Dedifferentiated amniotic fluid mesenchymal stem cell (primary cell): ENCODE measurements around the gene THG1L.
"Not testable (repeated sequence)": the region's sequence is repeated elsewhere in the genome, so short reads cannot be mapped to it uniquely, and the experiment has no call there.

Source experiments
- DNase-seq: peaks from one replicate; pipeline ENCODE4 v3.0.0-alpha.2; 2016; ENCODE audit errors: extremely low spot score

Gene THG1L

DNA sequence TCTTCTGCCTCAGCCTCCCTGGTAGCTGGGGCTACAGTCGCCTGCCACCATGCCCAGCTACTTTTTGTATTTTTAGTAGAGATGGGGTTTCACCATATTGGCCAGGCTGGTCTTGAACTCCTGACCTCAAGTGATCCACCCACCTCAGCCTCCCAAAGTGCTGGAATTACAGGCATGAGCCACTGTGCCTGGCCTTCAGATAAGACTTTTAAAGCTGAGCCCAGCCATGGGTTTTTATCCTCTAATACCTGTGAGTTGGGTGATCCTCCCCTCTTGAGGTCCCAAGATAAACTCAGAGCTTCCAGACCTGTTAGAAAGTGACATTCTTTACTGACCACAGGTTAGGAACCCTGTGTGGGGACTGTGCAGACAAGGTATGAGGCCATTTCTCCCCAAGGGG, 3.4 kb upstream of the THG1L start:
- not testable (repeated sequence) for DNase-seq

DNA sequence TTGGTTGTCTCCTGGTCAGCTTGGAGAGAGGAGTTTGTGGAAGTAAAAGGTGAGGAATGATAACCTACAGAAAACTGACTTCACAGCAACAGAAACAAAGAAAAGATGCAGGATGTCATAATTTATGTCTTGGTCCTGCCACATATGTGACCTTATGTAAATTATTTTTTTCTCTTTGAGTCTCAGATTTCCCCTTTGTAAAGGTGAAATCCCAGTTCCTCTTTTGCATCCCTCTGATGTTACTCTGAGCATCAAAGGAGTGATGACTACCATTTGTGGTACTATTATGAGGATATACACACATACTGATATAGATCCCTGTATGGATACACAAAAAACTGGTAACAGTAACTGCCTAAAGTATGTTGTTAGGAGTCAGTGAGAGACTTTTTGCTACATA, 1.4 kb upstream of the THG1L start:
- DNase-seq, result no peak

DNA sequence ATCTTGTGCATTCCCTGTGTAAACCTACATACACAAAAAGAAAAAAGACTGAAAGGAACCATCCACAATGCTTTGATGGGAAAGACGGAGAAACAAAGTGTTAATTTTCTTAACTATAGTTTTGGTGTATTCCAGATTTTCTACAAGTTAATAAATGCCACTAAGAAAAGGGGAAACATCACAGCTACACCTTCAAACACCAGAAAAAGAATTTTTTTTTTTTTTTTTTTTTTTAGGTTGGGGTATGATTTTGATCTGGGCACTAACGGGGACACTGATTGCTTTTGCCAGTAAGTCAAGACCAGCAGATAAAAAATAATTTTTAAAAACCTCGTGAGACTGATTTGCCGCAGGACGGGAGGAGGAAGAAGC, 334 bp upstream of the THG1L start:
- DNase-seq, result no peak

DNA sequence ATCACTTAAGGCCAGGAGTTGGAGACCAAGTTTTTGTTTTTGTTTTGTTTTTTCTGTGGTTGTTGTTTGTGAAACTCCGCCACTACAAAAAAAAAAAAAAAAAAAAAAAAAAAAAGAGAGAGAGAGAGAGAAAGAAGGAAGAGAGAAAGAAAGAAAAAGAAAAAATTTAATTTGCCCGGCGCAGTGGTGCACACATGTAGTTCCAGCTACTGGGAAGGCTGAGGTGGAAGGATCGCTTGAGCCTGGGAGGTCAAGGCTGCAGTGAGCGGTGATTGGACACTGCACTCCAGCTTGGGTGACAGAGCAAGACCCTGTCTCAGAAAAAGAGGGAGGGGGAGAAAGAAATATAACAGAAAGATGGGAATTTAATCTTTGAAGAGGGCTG, 902 bp downstream of the THG1L start:
- no peak for DNase-seq

DNA sequence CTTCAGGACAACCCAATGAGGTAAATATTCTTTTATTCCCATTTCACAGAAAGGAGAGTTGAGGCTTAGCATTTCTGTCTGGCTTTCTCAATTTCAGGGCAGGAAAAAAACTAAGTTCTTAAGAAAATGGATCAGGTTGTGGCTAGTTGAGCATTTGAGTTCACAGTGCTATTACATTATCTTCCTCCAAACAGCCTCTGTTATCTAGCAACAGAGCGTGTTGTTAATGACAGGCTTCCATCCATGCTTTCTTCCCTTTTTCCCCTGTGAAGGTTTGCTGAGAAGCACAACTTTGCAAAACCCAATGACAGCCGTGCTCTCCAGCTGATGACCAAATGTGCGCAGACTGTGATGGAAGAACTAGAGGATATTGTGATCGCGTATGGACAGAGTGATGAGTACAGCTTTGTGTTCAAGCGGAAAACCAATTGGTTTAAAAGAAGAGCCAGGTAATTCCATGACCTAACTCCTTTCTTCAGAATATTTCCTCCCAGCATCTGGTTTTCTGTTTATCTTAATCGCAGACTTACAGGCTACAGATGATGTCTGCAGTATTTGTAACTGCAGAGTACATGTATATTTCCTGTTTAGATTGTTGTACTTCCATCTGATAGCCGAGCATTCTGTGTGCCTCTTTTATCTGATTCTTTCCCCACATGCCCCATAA, 1.5 kb downstream of the THG1L start:
- no peak for DNase-seq

DNA sequence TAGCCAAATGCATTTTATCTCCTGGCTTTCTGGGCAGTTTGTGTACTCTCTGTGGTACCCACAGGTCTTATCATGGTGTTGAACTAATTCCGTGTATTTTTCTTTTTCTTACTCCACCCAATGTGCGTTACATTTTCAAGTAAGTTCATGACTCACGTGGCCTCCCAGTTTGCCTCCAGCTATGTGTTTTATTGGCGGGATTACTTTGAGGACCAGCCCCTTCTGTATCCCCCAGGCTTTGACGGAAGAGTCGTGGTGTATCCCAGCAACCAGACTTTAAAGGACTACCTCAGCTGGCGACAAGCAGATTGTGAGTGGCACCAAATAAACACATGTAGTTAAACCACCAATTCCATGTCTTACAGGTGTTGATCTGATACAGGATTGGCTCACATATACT, 3.2 kb downstream of the THG1L start:
- no peak for DNase-seq

DNA sequence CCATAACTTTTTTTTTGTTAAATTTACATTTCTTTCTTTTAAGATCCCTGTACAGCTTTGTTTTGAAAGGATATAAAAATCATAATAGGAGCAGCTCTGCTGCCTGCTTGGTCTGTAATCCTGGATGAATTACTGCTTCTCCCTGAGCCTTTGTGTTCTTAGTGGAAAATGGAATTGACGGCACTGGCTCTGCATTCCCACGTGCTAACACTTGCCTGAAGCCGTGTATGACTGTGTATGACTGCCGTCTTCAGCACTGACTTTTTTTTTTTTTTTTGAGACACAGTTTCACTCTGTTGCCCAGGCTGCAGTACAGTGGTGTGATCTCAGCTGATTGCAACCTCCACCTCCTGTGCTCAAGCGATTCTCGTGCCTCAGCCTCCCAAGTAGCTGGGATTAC, 4.8 kb downstream of the THG1L start:
- no peak for DNase-seq

DNA sequence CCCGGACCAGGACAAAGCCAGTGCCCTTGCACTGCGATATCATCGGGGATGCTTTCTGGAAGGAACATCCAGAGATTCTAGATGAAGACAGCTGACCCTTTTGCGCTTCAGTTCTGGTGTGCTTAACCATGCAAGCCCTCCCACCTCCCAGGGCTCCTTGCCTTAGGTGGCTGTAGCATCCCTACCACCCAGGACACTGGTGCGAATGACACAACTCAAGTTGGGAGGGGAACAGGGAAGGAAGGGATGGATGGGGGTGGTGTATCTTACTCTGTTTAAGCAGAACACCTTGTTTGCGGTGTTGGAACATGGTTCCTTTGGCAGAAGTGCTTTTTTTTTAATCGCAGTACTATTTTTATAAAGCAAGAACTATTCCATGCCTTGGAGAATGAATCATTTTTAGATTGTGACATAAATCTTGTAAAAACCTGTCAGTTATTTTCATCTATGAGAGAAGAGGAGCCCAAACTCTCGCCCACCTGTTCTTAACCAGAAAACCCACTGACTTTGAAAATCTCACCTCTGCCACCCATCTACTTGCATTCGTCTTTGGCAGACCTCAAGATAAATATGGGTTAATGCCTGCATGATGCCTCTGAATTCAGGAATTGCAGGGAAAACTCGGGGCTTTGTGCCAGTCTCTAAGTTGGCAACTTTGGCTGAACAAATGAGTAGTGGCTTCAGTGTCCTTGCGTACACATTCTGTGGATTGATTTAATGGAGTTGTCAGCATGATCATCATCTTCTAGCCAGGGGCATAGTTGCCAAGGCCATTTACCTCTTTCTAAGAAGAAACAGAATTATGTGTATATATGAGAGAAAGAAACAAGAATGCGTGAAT, 8.4 kb downstream of the THG1L start:
- no peak for DNase-seq

DNA sequence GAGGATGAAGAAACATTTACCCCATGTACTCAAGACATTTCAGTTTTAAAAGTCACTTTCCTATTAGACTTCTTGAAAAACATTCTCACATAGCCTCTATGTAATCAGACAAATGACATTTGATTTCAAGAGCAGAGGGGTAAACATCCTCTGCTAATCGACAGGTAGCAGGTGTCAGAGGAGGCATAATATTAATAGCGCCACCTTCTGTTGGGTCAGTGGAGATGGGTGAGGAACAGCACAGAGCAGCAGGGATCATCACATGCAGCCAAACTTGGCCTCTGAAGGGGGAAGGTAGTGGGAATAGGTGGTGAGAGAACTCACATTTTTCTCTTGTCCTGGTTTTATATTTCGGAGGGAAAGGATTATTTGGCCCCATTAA, 9.0 kb downstream of the THG1L start:
- no peak for DNase-seq

DNA sequence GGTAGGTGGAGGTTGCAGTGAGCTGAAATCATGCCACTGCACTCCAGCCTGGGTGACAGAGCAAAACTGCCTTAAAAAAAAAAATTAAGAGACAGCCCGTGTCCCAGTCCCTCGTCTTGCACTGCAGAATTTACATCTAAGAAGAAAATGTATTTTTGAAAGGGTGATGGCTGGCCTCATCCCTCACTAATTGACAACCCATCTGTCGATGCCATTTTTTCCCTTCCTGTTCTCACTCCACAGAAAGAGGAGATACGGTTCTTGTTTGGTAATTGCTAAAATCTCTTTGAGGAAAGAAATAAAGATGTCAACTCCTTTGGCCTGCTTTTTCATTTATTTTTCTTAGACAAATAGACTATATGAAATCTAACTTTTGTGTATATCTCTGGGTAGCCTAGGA, 9.9 kb downstream of the THG1L start:
- DNase-seq, result no peak

DNA sequence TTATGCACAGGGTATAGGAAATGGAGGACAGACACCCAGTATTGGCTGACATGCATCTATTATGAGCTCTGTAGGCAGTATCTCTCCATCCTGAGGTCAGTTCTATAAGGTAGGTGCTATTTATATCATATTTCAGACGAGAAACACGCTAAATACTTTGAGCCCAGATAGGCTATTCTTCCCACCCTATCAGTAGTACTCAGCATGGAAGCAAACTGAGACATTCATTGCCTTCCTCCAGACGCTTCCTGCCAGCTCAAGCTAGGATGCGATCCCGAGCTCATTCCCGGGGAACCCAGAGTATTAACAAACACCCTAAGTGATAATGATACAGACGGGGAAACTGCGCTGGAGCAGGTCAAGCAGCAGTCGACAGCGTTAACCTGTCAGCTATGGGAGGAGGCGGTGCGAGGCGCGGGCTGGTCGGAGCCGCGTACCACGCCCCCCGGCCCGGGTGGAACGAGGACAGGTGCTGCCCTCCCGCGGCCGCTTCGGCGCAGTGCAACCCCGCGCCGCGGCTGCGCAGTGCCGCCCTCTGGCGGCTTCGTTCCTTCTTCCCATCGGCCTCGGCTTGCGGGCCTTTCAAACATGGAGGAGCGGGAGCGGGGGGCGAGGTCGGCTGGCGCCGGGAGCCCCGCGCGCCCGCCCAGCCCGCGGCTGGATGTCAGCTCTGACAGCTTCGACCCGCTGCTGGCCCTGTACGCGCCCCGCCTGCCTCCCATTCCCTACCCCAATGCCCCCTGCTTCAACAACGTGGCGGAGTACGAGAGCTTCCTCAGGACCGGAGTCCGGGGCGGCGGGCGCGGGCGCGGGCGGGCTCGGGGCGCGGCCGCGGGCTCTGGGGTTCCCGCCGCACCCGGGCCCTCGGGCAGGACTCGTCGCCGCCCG, 12.2 kb downstream of the THG1L start, which contains the start of gene LSM11:
Gene LSM11, plus strand, starts transcription at position 550 of the 888 bp plus-strand sequence. Its CDS starts 39 bp downstream, at position 589.
- DNase-seq, result peak; percentile 62

DNA sequence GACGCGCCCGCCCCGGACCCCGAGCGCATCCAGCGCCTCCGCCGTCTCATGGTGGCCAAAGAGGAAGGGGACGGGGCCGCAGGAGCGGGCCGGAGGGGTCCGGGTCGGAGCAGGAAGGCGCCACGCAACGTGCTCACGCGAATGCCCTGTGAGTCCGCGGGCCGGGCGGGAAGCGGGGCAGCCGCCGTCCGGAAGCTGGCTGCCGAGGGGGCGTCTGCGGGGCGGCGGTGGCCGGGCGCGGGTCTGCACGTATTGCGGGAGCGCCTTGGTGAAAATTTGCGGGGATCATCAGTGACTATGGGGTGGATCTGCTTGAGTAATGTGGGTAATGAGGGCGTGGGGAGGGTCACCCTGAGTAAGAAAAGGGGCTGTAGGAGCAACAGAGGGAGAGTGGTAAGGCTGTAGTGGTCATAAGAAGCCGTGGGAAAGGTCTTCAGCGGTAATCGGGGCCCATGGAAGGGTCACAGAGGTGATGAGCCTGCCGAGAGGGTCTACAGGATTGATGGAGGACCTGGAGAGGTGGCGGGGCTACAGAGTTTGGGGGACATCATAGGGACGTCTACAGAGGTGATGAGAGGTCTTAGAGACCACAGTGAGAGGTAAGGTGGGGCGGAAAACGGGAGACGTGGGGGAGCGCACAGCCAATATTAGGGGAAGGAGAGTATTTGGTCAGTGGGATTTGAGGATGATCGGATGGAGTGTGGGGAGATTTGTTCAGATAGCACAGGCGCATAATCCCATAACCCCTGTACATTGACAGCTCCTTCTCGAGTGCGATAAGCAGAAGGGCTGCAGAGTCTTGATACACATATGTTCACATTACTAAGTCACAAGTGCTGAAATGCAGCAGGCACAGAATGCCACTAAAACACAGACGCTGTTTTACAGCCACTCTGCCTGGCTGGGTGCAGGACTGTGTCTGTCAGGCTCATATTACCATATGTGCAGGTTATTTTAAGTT, 13.1 kb downstream of the THG1L start:
- no peak for DNase-seq

DNA sequence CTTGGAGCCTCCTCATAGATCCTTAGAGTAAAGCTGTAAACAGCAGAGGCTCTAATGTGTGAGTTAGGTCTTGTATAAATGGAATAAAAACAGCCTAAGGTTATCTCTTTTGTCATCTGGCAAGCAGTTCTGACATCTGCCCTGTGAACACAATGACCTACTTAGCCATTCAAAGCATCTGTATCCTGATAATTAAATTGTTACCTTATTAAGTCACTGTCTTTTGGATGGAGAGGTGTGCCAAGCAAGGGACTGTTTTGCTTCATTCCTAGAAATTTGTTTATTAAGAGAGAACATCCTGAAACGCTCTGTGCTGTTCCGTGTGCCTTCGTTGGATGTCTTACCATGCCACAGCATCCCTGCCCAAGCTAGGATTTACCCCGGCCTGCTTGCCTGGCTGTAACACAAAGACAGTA, 13.8 kb downstream of the THG1L start:
- DNase-seq, result no peak

DNA sequence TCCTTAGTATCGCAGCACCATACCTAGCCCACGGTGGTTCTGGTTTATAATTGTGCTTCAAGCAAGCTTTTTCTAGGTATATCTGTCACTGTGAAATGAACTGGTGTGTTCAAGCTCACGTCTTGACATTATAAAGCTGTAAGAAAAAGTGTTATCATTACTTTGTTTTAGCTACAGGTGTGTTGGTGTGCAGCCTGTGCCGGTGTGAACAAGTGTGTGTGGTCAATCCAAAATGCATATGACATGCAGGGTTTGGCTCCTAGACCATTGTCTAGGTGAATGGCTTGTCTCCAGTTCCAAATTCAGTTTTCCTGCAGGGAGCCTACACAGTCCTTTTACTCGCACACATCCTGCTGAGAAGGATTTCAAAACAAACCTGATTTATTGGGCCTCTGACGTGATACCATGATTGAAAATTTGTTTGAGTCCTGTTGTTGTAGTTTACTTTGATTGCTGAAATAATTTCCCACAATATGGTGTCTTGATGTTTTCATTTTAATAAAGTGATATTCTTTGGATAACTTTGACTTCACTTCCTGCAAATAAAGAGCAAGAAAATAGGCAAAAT, 16.0 kb downstream of the THG1L start:
- no peak for DNase-seq

DNA sequence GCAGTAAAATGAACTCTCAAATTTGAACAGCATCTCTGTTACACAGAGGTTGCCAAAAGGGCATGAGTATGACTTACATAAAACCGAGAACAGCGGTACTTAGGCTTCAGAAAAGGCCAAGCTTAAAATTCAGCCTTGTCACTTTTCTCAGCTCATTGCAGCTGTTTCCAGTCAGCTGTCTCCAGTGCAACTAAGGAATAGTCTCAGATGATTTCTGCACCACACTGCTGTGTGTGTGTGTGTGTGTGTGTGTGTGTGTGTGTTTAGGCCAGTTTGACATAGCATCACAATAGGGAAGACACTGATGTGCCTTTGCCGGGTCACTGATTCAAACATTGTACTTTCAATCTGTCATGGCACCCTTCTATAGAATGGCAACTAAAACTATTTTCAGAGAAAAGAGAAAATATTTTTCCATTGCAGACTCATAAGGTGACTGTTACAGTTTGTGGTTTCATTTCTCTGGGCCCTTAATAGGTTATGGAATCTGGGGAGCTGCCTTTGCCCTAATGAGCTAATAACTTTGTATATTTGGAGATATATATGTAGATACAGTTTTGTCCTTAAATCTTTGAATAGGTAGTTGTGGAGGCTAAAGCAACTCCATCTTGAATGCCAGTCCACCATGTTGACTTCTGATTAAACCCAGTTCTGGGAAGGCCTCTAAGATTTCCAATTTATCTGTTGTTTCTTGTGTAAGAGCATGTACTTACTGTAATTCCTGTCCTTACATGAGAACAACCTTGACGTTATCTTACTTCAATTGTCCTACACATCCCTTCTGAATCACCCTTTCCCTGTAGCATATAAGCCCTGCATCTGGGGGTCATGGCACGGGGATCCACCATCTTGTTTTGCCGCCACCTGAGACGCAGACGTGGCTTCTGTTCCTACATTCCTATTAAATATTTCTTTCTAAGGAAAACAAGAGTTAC, 16.8 kb downstream of the THG1L start:
- no peak for DNase-seq

DNA sequence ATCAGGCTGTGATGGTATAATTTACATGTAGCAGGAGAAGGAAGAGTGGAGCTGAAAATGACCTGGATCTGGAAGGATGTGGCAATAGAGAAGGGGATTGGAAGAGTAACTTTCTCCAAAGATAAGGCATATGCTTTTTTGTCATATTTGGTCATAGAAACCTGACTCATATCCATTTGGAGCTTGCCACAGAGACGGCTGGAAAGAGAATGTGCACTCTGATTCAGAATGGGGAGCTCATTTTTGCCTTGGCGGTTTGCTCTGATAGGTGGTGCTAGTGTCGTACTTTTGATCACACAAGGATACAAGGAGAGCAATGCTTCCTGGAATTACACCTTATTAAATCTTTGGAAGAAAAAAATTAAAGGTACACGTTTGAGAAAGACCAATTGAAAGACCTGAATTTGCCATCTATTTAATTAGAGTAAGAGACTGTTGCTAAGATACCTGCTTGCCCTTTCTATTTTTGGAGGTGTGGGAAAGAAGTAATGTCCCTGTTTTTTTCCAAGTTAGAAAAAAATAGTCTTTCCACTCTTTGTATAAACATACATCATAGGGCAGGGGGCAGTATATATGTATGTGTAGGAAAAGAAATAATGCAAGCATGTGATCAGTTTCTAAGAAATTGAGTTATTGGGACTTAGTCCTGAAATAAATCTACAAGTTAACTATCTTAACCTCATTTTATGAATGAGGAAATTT, 17.7 kb downstream of the THG1L start:
- peak; percentile 65 for DNase-seq

DNA sequence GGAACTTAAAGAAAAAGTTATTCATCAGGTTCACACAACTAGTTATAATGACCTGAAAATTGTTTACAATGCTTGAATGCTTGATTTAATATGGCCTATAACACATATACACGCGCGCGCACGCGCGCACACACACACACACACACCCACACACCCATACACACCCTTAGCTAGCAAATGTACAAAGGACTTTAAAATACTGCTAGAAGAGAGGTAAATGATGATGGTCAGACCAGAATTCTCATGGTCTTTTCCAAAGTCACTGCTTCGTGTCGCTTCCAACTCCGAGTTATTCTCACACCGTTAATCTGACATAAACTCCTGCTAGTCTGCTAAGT, 18.2 kb downstream of the THG1L start:
- no peak for DNase-seq

DNA sequence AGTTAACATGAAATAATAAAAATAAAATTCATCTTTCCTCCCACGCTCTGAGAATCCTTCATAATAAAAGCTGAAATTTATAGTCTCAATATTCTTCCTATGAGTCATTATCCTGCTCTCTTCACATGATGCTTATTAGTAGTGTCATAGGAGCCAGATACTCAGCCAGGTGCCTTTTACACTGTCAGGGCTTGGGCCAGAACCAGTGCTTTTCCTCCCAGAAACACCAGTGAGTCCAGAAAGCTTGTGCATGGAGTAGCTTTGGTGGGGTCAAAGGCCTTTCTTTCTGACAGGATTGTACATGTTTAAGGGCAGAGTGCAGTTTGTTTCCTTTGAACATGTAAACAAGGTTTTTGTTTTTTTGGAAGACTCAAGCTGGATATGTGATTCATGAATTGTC, 19.1 kb downstream of the THG1L start:
- no peak for DNase-seq

DNA sequence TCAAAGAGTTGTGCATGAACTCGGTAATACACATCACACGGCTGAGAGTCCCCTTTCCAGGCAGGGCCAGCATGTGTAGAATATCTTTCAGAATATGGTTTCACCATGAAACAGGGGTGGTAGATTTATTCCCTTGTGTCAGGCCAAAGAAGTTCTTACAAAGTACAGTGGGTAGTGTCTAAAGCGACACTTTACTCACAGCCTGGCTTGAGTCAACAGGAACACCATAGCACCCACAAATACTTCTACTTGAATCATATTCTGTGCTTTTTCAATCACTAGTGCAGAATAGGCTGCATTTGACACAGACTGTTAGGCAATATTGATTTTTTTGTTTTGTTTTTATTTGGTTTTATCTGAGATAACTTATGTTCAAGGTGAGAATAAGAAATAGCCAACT, 24.9 kb downstream of the THG1L start:
- no peak for DNase-seq
